Measurements from ENCODE around the gene PCP4.

The PCP4 gene

DNA sequence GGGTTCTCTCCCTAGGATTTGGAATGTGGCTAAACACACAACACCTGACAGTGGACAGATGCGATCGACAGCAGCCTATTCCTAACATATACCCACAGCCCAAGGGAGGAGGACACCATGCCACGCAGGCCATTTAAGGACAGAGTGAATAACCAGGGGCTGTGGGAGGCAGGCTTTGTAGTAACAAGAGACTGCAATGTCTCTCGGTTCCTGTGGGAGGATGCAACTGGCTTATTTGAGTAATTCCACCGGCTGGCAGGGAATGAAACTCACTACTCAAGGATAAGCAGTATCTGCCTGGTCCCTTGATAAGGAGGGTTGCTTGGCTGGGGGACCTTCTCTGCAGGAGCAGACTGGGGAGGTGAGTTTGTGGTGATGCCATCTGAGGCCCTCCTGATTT lies 109.6 kb downstream of the PCP4 start:
- no peak for DNase-seq

All from activated effector memory CD4-positive, alpha-beta T cell treated with Interleukin-2 at 50 U/mL for 16 hours (primary cell).